HUDEP-2 (cell line): Measurements from ENCODE around the gene TMEM163.
"Not testable (repeated sequence)": the region's sequence is repeated elsewhere in the genome, so short reads cannot be mapped to it uniquely, and the experiment has no call there.

Experiments used
- DNase-seq, 76 experiments: peaks; one replicate each; lab custom pipeline; 2025; ENCODE audit not compliant: unreplicated experiment in 76 of 76; lab: John Stamatoyannopoulos, UW

TMEM163 gene

DNA sequence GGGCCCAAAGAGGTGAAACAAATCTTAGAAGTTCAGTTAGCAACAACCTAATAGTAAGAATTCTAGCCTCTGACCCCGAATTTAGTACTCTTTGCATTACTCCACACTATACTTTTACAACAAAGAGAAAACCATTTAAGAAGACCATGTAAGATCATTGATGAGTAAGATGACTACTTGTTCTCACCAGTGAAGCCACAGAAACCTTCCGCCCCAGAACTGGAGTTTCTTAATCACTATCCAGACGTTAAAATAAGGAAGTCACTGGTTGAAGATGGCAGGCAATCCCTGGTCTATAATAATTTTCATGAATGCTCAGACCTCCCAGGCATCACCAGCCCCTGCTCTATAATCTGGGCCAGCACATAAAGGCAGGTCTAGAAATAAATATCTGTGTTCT is 95.0 kb downstream of the TMEM163 start:
- DNase-seq: no peak

DNA sequence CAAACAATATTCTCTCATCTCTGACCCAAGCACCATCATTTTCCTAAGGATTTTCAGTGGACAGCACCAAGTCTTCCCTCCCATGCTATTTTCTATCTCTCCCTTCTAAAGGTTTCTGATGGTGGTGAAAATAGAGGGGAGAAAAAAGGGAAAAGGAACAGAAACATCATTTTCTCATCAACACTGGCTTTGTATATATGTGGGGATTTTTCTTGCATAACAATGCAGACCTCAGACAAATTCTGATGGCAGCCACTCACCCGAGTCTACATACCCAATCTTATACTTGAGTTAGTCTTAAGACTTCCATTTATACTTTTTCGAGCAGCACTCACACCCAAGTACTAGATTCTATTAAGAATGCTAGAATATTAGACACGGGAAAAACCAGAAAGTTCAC is 95.8 kb downstream of the TMEM163 start:
- no peak for DNase-seq

DNA sequence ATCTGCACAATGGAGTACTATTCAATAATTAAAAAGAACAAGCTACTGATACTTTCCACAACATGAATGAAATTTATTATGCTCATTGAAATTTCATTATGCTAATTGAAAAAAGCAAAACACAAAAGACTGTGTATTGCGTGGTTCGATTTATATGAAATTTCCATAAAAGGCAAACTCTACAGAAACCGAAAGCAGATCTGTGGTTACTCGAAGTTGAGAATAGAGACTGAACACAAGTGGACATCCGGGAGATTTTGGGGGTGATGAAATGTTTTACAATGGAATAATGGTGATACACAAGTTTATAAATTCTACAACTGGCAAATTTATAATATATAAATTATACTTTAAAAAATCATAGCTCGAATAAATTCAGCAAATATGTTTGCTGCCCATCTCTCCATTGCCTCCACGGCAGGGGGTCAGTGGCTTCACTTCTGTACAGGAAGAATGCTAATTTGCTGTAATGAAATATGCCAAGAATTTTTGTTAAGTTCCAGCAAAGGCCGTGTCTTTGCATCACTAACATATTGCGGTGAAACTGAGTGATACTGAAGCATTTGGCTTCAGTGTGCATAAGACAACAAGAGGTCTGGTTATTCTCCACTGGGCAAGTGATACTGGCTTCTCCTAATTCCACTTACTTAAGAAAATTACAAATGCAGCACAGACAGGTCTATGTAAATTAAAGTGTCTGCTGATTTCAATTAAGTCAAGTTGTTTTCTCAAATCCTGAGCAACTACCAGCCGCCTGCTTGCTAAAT is 96.7 kb downstream of the TMEM163 start:
- DNase-seq: no peak

DNA sequence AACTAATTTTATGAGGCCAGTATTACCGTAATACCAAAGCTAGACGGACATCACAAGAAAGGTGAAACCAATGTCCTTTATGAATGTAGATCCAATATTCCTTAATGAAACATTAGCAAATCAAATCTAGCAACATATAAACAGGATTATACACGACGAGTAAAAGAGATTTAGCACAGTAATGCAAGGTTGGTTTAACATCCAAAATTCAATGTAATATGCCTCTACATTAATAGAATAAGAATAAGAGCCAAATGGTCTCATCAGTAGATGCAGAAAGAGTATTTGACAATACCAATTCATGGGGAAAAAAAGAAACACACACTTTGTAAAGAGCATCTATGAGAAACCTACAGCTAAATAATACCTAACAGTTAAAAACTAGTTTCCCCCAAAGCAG is 99.5 kb downstream of the TMEM163 start:
- DNase-seq: no peak

DNA sequence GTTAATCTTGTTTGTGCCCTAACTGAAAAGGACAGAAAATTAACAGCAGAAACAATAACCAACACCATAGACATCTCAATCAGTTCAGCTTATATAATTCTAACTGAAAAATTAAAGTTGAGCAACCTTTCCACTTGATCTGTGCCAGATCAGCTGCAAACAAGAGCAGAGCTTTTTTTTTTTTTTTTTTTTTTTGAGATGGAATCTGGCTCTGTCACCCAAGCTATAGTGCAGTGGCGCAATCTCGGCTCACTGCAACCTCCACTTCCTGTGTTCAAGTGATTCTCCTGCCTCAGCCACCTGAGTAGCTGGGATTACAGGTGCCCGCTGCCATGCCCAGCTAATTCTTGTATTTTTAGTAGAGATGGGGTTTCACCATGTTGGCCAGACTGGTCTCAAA is 103.3 kb downstream of the TMEM163 start:
- not testable (repeated sequence) for DNase-seq

DNA sequence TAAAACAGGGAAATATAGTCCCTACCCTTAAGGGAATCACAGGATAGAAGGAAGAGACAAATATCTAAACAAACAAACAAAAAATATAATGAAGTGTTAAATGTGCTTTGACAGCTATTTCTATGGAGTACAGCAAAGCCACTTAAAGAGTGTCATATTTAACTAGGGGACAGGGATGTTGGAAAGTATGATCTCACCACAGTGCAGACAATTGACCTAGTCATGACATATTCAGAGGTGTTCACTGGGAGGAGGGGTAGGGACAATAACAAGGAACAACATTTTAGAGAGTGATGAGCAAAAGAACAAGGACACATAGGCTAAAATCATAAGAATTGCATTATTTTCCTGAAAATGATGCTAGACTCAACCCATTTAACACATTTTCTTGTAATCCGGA is 107.5 kb downstream of the TMEM163 start:
- DNase-seq: no peak

DNA sequence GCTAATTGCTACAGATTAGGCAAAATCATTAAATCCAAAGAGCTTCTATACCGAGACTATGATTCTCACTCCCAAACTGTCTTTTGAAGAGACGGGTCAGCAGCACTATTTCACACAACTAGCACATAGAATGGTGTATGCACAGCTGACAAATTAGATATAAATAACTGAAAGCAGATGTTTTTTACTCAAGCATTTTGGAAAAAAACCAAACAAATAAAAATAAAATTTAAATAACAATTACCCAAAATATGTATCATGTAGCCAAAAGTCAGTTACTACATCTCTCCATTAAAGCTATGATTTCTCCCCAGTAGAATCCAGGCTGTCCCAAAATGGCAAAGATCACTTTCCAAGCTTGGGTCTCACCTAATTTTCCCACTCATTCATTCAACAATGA is 107.9 kb downstream of the TMEM163 start:
- DNase-seq: no peak

DNA sequence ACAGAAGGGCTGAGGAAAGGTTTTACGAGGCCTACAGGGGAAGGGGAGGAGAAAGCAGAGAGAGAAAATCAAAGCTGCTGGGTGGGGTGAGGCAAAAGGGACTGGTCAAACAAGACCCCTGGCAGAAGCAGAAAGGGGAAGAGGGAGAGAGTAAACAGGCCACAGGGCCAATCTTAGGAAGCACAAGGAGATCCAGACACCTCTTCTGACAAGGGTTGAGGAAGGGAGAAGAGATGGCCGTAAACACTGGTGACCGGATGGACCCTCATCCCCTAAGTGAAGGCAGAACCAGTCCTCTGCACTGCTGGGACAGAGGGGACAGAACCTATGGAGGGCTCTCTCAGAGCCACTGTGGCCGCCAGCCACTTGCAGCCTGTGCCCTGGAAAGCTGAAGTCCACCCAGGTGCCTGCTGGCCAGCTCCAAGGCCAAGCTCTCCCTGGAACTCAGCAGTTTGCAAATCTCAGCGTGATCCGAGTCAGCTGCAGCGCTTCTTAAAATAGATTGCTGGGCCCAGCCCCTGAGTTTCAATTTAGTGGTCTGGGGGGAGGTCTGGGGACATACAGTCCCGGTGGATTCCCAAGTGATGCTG is 108.8 kb downstream of the TMEM163 start:
- no peak for DNase-seq

DNA sequence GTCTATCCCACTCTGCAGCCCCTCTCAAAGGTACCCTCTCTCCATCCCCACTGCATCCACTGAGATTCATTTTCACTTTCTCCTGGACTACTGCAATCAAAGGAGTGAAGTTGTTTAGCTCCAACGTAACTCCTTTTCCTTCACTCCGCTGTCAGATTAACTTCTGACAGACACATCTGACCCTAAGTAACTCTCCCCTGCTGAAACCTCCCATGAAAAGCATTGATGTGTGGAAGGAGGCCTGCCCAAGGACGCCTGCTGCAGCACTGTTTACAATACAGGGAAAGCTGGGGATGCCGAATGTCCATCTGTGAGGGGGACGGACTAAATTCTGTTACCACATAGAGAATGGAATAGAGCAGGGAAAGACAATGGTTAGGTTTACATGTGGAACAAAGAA is 114.8 kb downstream of the TMEM163 start:
- no peak for DNase-seq

DNA sequence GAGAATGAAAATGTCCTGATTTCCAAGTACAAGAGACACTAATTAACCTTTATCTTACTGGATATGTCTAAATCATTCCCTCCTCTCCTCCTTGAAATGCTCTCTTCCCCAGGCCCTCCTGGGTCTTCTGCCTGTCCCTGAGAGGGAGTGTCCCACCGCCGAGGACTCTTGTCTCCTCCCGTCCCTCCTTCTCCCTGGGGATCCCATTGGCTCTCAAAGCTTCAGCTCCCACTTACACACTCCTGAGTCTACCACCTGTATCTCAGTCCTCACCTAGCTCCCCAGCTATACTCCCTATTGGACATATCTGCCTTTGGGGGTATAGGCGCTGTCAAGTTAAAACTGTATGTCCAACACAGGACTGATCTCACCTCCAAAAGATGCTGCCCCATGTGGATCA is 116.1 kb downstream of the TMEM163 start:
- DNase-seq: no peak

DNA sequence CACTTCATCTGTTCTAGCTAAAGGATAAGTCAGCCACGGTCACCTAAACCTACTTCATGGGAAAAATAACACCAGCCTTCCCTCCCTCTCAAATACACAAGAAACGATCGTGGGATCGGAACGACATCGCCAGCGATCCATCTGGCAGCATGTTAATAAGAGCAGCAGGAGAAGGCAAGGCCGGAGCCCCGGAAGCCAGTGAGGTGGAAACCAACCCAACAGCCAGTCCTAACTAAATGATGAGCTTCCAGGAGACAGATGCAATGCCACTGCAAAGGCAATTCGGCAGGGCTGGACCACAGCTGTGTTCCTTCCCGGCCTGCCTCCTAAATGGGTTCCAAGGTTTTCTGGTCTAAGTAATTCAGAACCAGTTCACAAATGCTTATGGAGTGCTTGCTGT is 117.5 kb downstream of the TMEM163 start:
- no peak for DNase-seq

DNA sequence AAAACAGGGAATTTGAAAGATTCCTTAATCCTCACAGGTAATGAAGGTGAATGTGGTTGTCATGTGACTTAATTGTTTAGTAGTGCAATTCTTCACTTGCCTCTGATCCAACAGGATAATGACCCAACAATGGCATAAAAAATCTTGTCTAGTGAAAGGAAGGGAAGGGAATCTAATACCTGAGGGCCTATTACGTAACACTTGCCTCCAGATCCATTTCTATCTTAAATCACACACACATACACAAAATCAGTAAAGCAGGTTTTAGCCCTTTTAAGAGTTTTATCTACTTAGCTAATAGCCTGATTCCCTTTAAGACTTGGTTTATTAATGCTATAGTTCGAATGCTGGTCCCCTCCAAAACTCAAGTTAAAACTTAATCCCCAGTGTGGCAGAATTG is 118.6 kb downstream of the TMEM163 start:
- DNase-seq: no peak

DNA sequence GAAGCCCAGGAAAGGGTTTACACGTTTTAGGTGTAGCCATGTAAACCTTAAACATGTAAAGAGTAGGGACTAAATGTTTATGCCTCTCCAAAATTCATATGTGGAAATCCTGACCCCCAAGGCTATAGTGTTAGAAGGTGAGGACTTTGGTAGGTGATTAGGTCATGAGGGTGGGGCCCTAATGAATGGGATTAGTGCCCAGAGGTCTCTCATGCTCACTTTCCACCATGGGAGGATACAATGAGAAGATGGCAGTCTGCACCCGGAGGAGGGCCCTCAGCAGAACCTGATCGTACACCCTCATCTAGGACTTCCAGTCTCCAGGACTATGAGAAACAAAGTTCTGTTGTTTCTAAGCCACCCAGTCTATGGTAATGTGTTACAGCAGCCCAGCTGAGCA is 119.6 kb downstream of the TMEM163 start:
- DNase-seq: no peak

DNA sequence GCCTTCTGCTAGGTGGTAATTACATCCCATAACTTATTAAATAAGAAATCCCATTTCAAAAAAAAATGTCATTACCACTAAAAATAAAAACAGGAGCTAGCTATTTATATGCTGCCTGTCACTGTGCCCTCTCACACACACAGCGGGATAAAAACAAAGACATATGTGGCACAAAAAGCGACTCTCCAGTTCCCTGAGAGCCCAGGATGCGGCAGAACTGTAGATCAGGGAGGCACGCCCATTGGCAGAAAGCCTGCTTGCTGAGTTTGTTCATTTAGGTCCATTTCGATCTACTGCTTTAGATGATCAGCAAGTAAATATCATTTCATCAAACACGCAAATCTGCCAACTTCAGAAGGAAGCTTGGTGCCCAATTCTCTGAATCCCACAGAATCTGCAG is 124.4 kb downstream of the TMEM163 start:
- DNase-seq: no peak

DNA sequence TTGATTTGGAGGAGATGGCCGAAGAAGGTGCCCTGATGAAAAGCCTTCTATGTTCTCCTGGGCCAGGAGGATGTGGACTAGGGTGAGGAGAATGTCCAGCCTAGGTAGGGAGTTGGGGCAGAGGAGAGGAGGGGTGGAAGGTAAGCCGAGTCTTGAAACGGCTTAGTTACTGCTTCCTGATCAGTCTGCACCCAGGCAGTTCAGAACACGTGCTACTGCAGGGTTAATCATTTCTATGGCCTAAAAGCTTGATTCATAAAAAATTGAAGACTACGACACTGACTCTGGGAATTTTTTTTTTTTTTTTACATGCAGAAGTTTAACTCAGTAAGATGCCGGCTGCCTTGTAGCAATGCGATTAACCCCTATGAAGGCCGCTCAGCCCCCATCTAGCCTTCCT is 125.3 kb downstream of the TMEM163 start:
- DNase-seq: no peak

DNA sequence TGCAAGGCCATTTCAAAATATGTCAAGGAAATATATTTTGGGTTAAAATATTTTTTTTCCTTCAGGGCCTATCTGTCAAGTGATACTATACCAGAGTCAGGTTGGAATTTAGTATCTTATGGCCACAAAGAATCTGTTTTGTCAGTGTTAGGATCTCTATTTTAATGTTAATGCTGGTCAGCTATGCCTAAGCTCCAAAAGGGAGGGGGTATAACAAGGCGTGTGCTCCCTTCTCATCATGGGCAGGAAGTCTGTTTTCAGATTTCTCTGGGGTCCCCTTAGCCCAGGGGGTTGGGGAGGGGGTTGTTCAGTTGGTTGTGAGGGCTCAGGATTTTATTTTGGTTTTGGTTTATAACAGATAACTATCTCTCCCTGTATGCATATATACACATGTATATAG is 126.4 kb downstream of the TMEM163 start:
- no peak for DNase-seq

DNA sequence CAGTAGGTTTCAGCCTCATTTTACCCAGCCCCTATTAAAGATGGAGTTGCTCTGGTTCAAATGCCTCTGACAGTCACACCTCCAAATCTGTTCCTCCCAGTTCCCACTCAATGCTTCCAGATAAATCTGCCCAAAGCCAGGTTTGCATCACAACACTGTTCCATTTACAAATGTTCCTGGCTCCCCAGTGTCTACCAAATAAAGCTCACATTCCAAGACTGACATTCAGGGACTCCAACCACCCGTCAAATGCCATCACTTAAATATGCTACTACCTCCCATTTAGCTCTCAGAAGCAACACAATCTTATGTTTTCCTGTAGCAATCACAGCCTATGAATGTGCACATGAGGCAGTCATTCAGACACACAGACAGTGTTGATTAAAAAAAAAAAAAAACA is 127.3 kb downstream of the TMEM163 start:
- DNase-seq: no peak

DNA sequence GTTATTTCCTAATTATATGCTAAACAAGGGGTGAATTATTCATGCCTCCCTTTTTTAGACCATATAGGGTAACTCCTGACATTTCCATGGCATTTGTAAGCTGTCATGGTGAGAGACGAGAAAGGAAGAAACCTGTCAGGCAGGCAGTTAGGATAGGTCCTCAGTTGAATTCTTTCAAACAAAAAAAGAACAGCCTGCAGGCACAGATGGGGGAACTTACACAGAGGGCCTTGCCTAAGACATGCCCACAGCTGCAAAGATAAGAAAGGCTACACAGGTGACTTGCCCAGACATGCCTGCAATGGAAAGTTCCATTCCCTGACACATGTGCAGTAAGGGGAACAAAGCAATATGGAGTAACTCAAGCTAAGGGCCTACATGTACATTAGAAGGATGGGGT is 128.1 kb downstream of the TMEM163 start:
- DNase-seq: no peak

DNA sequence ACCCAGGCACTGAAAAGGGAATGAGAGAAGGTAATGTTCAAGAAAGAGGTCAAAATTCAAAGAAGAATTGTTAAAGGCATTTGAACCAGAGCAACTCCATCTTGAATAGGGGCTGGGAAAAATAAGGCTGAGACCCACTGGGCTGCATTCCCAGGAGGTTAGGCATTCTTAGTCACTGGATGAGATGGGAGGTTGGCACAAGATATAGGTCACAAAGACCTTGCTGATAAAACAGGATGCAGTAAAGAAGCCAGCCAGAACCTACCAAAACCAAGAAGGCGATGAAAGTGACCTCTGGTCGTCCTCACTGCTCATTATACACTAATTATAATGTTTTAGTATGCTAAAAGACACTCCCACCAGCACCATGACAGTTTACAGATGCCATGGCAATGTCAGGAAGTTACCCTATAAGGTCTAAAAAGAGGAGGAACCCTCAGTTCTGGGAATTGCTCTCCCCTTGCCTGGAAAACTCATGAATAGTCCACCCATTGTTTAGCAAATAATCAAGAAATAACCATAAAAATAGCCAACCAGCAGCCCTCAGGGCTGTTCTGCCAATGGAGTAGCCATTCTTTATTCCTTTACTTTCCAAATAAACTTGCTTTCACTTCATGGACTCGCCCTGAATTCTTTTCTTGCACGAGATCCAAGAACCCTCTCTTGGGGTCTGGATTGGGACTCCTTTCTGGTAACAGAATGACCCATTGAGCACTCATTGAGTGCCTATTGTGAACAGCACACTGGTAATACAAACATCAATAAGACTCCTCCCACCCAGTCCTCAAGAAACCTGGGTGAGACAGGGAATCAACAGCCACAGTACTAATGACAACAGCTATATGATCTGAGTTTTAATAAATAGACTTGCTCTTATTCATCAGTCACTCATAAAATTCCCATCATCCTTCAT is 129.4 kb downstream of the TMEM163 start:
- not testable (repeated sequence) for DNase-seq

DNA sequence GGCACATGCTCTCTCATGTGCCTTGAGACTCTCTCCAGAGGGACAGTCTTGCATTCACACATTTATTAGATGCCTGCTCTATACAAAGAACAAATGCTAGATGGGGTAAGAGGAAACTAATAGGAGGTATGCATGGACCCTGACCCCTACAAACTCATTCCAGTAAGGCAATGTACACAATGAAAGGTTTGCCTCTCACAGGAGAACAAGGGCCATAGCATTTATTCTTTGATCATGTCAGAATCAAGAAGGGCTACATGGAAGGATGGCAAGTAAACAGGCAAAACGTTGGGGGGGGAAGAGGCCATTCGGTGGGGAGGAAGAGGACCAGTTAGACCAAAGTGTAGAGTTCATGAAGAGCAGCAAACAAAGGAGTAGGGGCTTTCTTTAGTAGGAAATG is 130.2 kb downstream of the TMEM163 start:
- no peak for DNase-seq

DNA sequence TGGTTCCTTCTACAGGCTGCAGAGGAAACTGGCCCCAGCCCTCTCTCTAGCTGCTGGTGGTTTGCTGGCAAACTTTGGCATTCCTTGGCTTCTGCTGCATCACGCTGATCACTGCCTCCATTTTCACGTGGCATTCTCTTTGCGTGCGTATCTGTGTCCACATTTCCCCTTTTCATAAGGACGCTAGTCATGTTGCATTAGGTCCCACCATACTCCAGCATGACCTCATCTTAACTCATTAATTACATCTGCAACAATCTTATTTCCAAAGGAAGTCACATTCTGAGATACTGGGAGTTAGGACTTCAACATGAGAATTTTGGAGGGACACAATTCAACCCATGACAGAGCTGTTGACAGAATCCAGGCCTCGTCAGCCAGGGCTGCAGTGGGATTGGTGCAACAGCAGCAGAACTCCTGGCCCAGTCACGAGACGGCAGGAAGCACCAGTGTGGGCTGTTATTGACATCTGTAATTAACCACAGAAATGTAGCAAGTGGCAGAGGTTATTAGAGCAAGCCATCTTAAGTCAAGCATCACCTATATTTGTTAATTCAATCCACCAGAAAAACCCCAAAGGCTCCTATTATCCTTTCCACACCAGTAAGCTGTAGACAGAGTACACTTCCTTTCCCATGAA is 132.4 kb downstream of the TMEM163 start:
- no peak for DNase-seq
